Stimulated activated naive CD4-positive, alpha-beta T cell treated with Interleukin-2 at 50 U/mL for 16 hours (primary cell): ENCODE results near the gene CACNA2D1.

ENCODE experiments used
- DNase-seq: peaks from one replicate; lab custom pipeline; 2025; lab: John Stamatoyannopoulos, UW

CACNA2D1 gene

GRCh38 chr7:82343716-82344115 is 99.9 kb downstream of the CACNA2D1 start:
- no peak for DNase-seq

- DNase-seq, result no peak
Observed at GRCh38 chr7:82339958-82340357, 103.6 kb downstream of the CACNA2D1 start.

GRCh38 chr7:82335927-82336326 is 107.7 kb downstream of the CACNA2D1 start:
- DNase-seq, result no peak

GRCh38 chr7:82335001-82335400 is 108.6 kb downstream of the CACNA2D1 start:
- no peak for DNase-seq

GRCh38 chr7:82331234-82331633 is 112.3 kb downstream of the CACNA2D1 start:
- DNase-seq, result no peak

- no peak for DNase-seq
Observed at GRCh38 chr7:82330706-82331215, 112.8 kb downstream of the CACNA2D1 start.

GRCh38 chr7:82327898-82328297 is 115.7 kb downstream of the CACNA2D1 start:
- no peak for DNase-seq

GRCh38 chr7:82325416-82325815 is 118.2 kb downstream of the CACNA2D1 start:
- DNase-seq, result no peak

GRCh38 chr7:82323806-82324205 is 119.8 kb downstream of the CACNA2D1 start:
- no peak for DNase-seq

GRCh38 chr7:82319674-82320118 is 123.9 kb downstream of the CACNA2D1 start:
- DNase-seq, result no peak

- DNase-seq, result no peak
Observed at GRCh38 chr7:82318786-82319185, 124.8 kb downstream of the CACNA2D1 start.

GRCh38 chr7:82317760-82318159 is 125.8 kb downstream of the CACNA2D1 start:
- no peak for DNase-seq

- DNase-seq, result no peak
Observed at GRCh38 chr7:82317257-82317721, 126.3 kb downstream of the CACNA2D1 start.

- no peak for DNase-seq
Observed at GRCh38 chr7:82313269-82313668, 130.3 kb downstream of the CACNA2D1 start.

- DNase-seq, result no peak
Observed at GRCh38 chr7:82312646-82313045, 130.9 kb downstream of the CACNA2D1 start.

GRCh38 chr7:82305347-82306005 is 138.1 kb downstream of the CACNA2D1 start:
- no peak for DNase-seq

GRCh38 chr7:82294865-82295264 is 148.7 kb downstream of the CACNA2D1 start:
- no peak for DNase-seq

GRCh38 chr7:82294382-82294784 is 149.2 kb downstream of the CACNA2D1 start:
- no peak for DNase-seq

GRCh38 chr7:82293467-82293866 is 150.1 kb downstream of the CACNA2D1 start:
- DNase-seq, result no peak

- no peak for DNase-seq
Observed at GRCh38 chr7:82291931-82292330, 151.6 kb downstream of the CACNA2D1 start.

- no peak for DNase-seq
Observed at GRCh38 chr7:82289889-82290288, 153.7 kb downstream of the CACNA2D1 start.

GRCh38 chr7:82289152-82289535 is 154.4 kb downstream of the CACNA2D1 start:
- no peak for DNase-seq

GRCh38 chr7:82286798-82287140 is 156.8 kb downstream of the CACNA2D1 start:
- DNase-seq, result no peak
